OCI-LY3 (cell line): ENCODE results near the gene AHNAK.

Source experiments
- EZH2phosphoT487 ChIP-seq: fragments of 200-600 bp; shearing (Covaris generic); IDR thresholded peaks from 2 replicates; pipeline ENCODE4 v1.6.1; 2018; ENCODE audit warnings: antibody characterized with exemption, mixed run types, low read depth
- TF ChIP-seq, protein P1 (sequence below): fragments of 200-600, 300-600 bp; sonication (generic); IDR thresholded peaks from 2 replicates; pipeline ENCODE4 v1.5.1; 2014; ENCODE audit warnings: antibody characterized with exemption, low read length, low read depth

DNA sequence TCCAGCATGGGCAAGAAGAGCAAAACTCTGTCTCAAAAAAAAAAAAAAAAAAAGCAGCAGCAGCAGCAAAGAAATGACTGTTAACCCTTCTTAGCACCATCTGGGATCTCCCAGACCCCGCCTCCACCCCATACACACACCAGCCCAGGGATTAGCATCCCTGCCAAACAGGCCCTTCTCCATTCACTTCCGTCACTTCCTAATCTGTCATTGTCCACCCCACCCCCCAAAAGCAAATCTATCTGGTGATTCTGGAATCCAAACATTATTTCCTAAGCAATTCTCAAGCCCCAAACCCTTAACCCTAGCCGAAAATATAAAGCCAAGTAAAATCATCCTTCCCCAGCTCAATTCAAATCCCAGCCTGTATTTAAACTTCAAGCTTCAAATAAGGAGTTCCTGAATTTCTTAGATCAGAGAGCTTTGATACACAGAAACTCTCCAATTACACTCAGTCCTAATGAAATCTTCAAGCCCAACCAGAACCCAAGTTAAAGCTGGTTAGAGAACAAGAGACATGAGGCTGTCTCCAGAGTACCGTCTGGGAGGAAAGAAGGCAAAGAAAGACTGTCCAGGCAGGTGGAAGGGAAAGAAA is 6.0 kb upstream of the AHNAK start:
- no peak for TF ChIP-seq EZH2phosphoT487
- TF ChIP-seq, protein P1, sequence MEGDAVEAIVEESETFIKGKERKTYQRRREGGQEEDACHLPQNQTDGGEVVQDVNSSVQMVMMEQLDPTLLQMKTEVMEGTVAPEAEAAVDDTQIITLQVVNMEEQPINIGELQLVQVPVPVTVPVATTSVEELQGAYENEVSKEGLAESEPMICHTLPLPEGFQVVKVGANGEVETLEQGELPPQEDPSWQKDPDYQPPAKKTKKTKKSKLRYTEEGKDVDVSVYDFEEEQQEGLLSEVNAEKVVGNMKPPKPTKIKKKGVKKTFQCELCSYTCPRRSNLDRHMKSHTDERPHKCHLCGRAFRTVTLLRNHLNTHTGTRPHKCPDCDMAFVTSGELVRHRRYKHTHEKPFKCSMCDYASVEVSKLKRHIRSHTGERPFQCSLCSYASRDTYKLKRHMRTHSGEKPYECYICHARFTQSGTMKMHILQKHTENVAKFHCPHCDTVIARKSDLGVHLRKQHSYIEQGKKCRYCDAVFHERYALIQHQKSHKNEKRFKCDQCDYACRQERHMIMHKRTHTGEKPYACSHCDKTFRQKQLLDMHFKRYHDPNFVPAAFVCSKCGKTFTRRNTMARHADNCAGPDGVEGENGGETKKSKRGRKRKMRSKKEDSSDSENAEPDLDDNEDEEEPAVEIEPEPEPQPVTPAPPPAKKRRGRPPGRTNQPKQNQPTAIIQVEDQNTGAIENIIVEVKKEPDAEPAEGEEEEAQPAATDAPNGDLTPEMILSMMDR: no peak
